IPS-18c (cell line): ENCODE data around the gene DYNC1I1.

Source experiments
- H3K4me3 ChIP-seq: 2 replicates; pipeline ENCODE4 v1.7.0; 2013; ENCODE audit warnings: low read depth, mild to moderate bottlenecking, low read length, moderate library complexity; ENCODE audit not compliant: insufficient read depth
- H3K9me3 ChIP-seq: one replicate; pipeline ENCODE4 v1.6.1; 2013; ENCODE audit warnings: mild to moderate bottlenecking, low read length, moderate library complexity; ENCODE audit not compliant: control insufficient read depth, insufficient read depth

Gene DYNC1I1

GRCh38 chr7:96014617-96015016 is 242.3 kb downstream of the DYNC1I1 start:
- Histone ChIP-seq H3K4me3 (no peak overlapping the region), H3K9me3 (no peaks in the 10 kb centered on the region)

- H3K4me3 ChIP-seq = no peak overlapping the region
- H3K9me3 ChIP-seq = no peaks in the 10 kb centered on the region
These were observed 243.8 kb downstream of the DYNC1I1 start for GRCh38 chr7:96016056-96016586.

GRCh38 chr7:96016735-96017134 is 244.4 kb downstream of the DYNC1I1 start:
- Histone ChIP-seq H3K4me3 (no peak overlapping the region), H3K9me3 (no peaks in the 10 kb centered on the region)

- no peak overlapping the region for H3K4me3 ChIP-seq
These were observed 245.5 kb downstream of the DYNC1I1 start for GRCh38 chr7:96017877-96018276.

GRCh38 chr7:96021568-96021967 is 249.2 kb downstream of the DYNC1I1 start:
- no peaks in the 10 kb centered on the region for H3K9me3 ChIP-seq
- H3K4me3 ChIP-seq = no peak overlapping the region

More at GRCh38 chr7:96017877-96018276, 245.5 kb downstream of the DYNC1I1 start:
- H3K9me3 ChIP-seq = no peaks in the 10 kb centered on the region

GRCh38 chr7:96023387-96023786 is 251.0 kb downstream of the DYNC1I1 start:
- Histone ChIP-seq H3K4me3 (no peak overlapping the region), H3K9me3 (no peaks in the 10 kb centered on the region)

- no peak overlapping the region for H3K4me3 ChIP-seq
- H3K9me3 ChIP-seq = no peaks in the 10 kb centered on the region
These were observed 253.7 kb downstream of the DYNC1I1 start for GRCh38 chr7:96026010-96026409.

GRCh38 chr7:96026611-96027010 is 254.3 kb downstream of the DYNC1I1 start:
- no peaks in the 10 kb centered on the region for H3K9me3 ChIP-seq
- no peak overlapping the region for H3K4me3 ChIP-seq

- Histone ChIP-seq H3K9me3 (no peaks in the 10 kb centered on the region), H3K4me3 (no peak overlapping the region)
These were observed 256.4 kb downstream of the DYNC1I1 start for GRCh38 chr7:96028729-96029128.

GRCh38 chr7:96033009-96033598 is 260.8 kb downstream of the DYNC1I1 start:
- no peak overlapping the region for H3K4me3 ChIP-seq
- no peaks in the 10 kb centered on the region for H3K9me3 ChIP-seq

GRCh38 chr7:96034940-96035727 is 262.8 kb downstream of the DYNC1I1 start:
- Histone ChIP-seq H3K9me3 (no peaks in the 10 kb centered on the region), H3K4me3 (no peak overlapping the region)

- H3K9me3 ChIP-seq = no peaks in the 10 kb centered on the region
- H3K4me3 ChIP-seq = no peak overlapping the region
These were observed 268.0 kb downstream of the DYNC1I1 start for GRCh38 chr7:96040250-96040772.

- Histone ChIP-seq H3K4me3 (no peak overlapping the region), H3K9me3 (no peaks in the 10 kb centered on the region)
These were observed 268.8 kb downstream of the DYNC1I1 start for GRCh38 chr7:96041171-96041570.

GRCh38 chr7:96045181-96045580 is 272.8 kb downstream of the DYNC1I1 start:
- no peaks in the 10 kb centered on the region for H3K9me3 ChIP-seq
- H3K4me3 ChIP-seq = no peak overlapping the region

GRCh38 chr7:96045919-96046318 is 273.6 kb downstream of the DYNC1I1 start:
- Histone ChIP-seq H3K4me3 (no peak overlapping the region), H3K9me3 (no peaks in the 10 kb centered on the region)

GRCh38 chr7:96052289-96052688 is 279.9 kb downstream of the DYNC1I1 start:
- H3K9me3 ChIP-seq = no peaks in the 10 kb centered on the region
- no peak overlapping the region for H3K4me3 ChIP-seq

- no peak overlapping the region for H3K4me3 ChIP-seq
- no peaks in the 10 kb centered on the region for H3K9me3 ChIP-seq
These were observed 280.6 kb downstream of the DYNC1I1 start for GRCh38 chr7:96052860-96053470.

GRCh38 chr7:96055717-96056116 is 283.4 kb downstream of the DYNC1I1 start:
- no peaks in the 10 kb centered on the region for H3K9me3 ChIP-seq
- no peak overlapping the region for H3K4me3 ChIP-seq
